IMR-90 (cell line): Measurements from ENCODE around the gene IL34. TPM values are rescaled to one million over a fixed set of nuclear protein-coding genes. Genes with fewer than 3 reads are reported as not detected.

Experiments used
- ATAC-seq: fragments of 200-7000 bp; cut with Tn5 transposase; 2 replicates; pipeline ENCODE4 v1.9.1; 2020; ENCODE audit warnings: low read depth, mild to moderate bottlenecking, moderate library complexity
- BruUV-seq: library from RNA; stranded (reverse); fragments of 400-500 nt; replicated peaks from 2 replicates; lab custom pipeline; 2021; lab: Mats Ljungman, UMichigan
- CTCF ChIA-PET: fragments of 300-600 bp; formaldehyde crosslinking; extraction: SDS; loops from one replicate; lab custom pipeline; 2021; ENCODE audit warnings: antibody characterized with exemption; lab: Yijun Ruan, JAX
- POLR2A ChIA-PET: fragments of 300-600 bp; sonication (Branson Sonifier 250); formaldehyde crosslinking; loops from one replicate; lab custom pipeline; 2022; ENCODE audit warnings: antibody characterized with exemption; ENCODE audit not compliant: unreplicated experiment; lab: Charles Lee
- DNase-seq: peaks from one replicate; pipeline ENCODE4 v3.0.0; 2013
- H2AFZ ChIP-seq: replicated peaks from 2 replicates; pipeline ENCODE3; 2013; ENCODE audit warnings: low read length, mild to moderate bottlenecking; ENCODE audit not compliant: poor library complexity
- H2AK5ac ChIP-seq: 2 replicates; pipeline ENCODE4 v1.6.1; 2013; ENCODE audit warnings: low read depth, low read length, inconsistent platforms
- H2AK9ac ChIP-seq: replicated peaks from 2 replicates; pipeline ENCODE3; 2013; ENCODE audit warnings: mild to moderate bottlenecking, low read depth, low read length, moderate library complexity; ENCODE audit not compliant: poor library complexity
- H2BK120ac ChIP-seq: 2 replicates; pipeline ENCODE4 v1.6.1; 2013; ENCODE audit warnings: low read depth, low read length, inconsistent platforms
- H2BK15ac ChIP-seq: 3 replicates; pipeline ENCODE4 v1.6.1; 2013; ENCODE audit warnings: low read depth, low read length, inconsistent platforms
- H2BK20ac ChIP-seq: 2 replicates; pipeline ENCODE4 v1.6.1; 2013; ENCODE audit warnings: low read depth, mild to moderate bottlenecking, inconsistent platforms, low read length, moderate library complexity
- H2BK5ac ChIP-seq: 2 replicates; pipeline ENCODE4 v1.6.1; 2013; ENCODE audit warnings: mild to moderate bottlenecking, low read depth, low read length, inconsistent platforms; ENCODE audit not compliant: poor library complexity, severe bottlenecking
- H3K14ac ChIP-seq: replicated peaks from 2 replicates; pipeline ENCODE4 v1.6.1; 2013; ENCODE audit warnings: low read depth, low read length, inconsistent platforms
- H3K18ac ChIP-seq: 2 replicates; pipeline ENCODE4 v1.6.1; 2013; ENCODE audit warnings: low read depth, low read length, control low read depth
- H3K23ac ChIP-seq: 2 replicates; pipeline ENCODE4 v1.6.1; 2013; ENCODE audit warnings: low read depth, low read length, inconsistent platforms
- H3K27ac ChIP-seq: 2 replicates; pipeline ENCODE4 v1.5.1; 2013; ENCODE audit warnings: mild to moderate bottlenecking, control low read depth, low read length; ENCODE audit not compliant: insufficient read depth
- H3K27me3 ChIP-seq: 2 replicates; pipeline ENCODE4 v1.6.1; 2013; ENCODE audit warnings: low read length; ENCODE audit not compliant: control insufficient read depth, insufficient read depth
- H3K36me3 ChIP-seq: 2 replicates; pipeline ENCODE4 v1.6.1; 2013; ENCODE audit warnings: low read length, mixed read lengths; ENCODE audit not compliant: control insufficient read depth, insufficient read depth
- H3K4ac ChIP-seq: 2 replicates; pipeline ENCODE4 v1.6.1; 2013; ENCODE audit warnings: low read depth, low read length, inconsistent platforms
- H3K4me1 ChIP-seq: 2 replicates; pipeline ENCODE4 v1.6.1; 2013; ENCODE audit warnings: low read length, mixed read lengths; ENCODE audit not compliant: control insufficient read depth, insufficient read depth
- H3K4me2 ChIP-seq: 2 replicates; pipeline ENCODE4 v1.6.1; 2013; ENCODE audit warnings: low read depth, mild to moderate bottlenecking, control low read depth, low read length, moderate library complexity
- H3K4me3 ChIP-seq: 2 replicates; pipeline ENCODE4 v1.5.1; 2013; ENCODE audit warnings: low read depth, mild to moderate bottlenecking, control low read depth, low read length, moderate library complexity; ENCODE audit not compliant: insufficient read depth
- H3K56ac ChIP-seq: 2 replicates; pipeline ENCODE4 v1.6.1; 2013; ENCODE audit warnings: low read length, inconsistent platforms; ENCODE audit not compliant: insufficient read depth; ENCODE audit errors: extremely low read depth
- H3K79me1 ChIP-seq, 2 experiments: 2 replicates each; pipeline ENCODE4 v1.6.1; 2013; ENCODE audit warnings: low read length in 2 of 2, inconsistent platforms in 1 of 2, low read depth in 1 of 2
- H3K9ac ChIP-seq: 2 replicates; pipeline ENCODE4 v1.6.1; 2013; ENCODE audit warnings: low read depth, low read length, control low read depth
- H3K9me1 ChIP-seq: 2 replicates; pipeline ENCODE4 v1.6.1; 2013; ENCODE audit warnings: low read length, inconsistent platforms; ENCODE audit not compliant: insufficient read depth
- H3K9me3 ChIP-seq: 2 replicates; pipeline ENCODE4 v1.6.1; 2013; ENCODE audit warnings: low read length; ENCODE audit not compliant: control insufficient read depth, insufficient read depth
- H4K20me1 ChIP-seq: 2 replicates; pipeline ENCODE4 v1.6.1; 2013; ENCODE audit warnings: low read length, inconsistent platforms; ENCODE audit not compliant: insufficient read depth
- H4K5ac ChIP-seq: 2 replicates; pipeline ENCODE4 v1.6.1; 2013; ENCODE audit warnings: mild to moderate bottlenecking, low read depth, low read length, control low read depth
- H4K8ac ChIP-seq, 2 experiments: 2 replicates each; pipeline ENCODE4 v1.6.1; 2013; ENCODE audit warnings: low read depth in 2 of 2, low read length in 2 of 2, control low read depth in 1 of 2, inconsistent platforms in 1 of 2
- H4K91ac ChIP-seq: 2 replicates; pipeline ENCODE4 v1.6.1; 2013; ENCODE audit warnings: low read depth, low read length, inconsistent platforms; ENCODE audit not compliant: insufficient read depth
- BHLHE40 ChIP-seq: fragments of 150-350 bp; IDR thresholded peaks from 2 replicates; pipeline ENCODE4 v1.6.1; 2016; ENCODE audit warnings: mild to moderate bottlenecking, low read depth, low read length
- FOS ChIP-seq: fragments of 150-350 bp; IDR thresholded peaks from 2 replicates; pipeline ENCODE4 v1.6.1; 2016; ENCODE audit warnings: low read depth, low read length
- MAFK ChIP-seq: IDR thresholded peaks from 2 replicates; pipeline ENCODE4 v1.6.1; 2012; ENCODE audit warnings: low read depth, low read length, improper control_type of control experiment
- MAZ ChIP-seq: IDR thresholded peaks from 2 replicates; pipeline ENCODE4 v1.6.1; 2012; ENCODE audit warnings: low read depth, mild to moderate bottlenecking, low read length, improper control_type of control experiment, moderate library complexity, borderline replicate concordance
- MXI1 ChIP-seq: IDR thresholded peaks from 2 replicates; pipeline ENCODE4 v1.6.1; 2012; ENCODE audit warnings: low read depth, mild to moderate bottlenecking, low read length, moderate library complexity, borderline replicate concordance
- NFE2L2 ChIP-seq: fragments of 150-350 bp; IDR thresholded peaks from 2 replicates; pipeline ENCODE4 v1.6.1; 2016; ENCODE audit warnings: low read depth, mild to moderate bottlenecking, low read length
- POLR2A ChIP-seq: IDR thresholded peaks from 2 replicates; pipeline ENCODE4 v1.6.1; 2012; ENCODE audit warnings: mild to moderate bottlenecking, low read depth, low read length
- RFX5 ChIP-seq: IDR thresholded peaks from 2 replicates; pipeline ENCODE4 v1.8.0; 2012; ENCODE audit warnings: low read depth, mild to moderate bottlenecking, low read length, moderate library complexity
- SMC3 ChIP-seq: fragments of 150-350 bp; IDR thresholded peaks from 2 replicates; pipeline ENCODE4 v1.6.1; 2016; ENCODE audit warnings: low read depth, mild to moderate bottlenecking, antibody characterized with exemption, low read length, moderate library complexity
- WGBS, 2 experiments: methylation state at CpG; one replicate each; pipeline versions ENCODE4 v1.1.5 to v1.1.7; 2013; ENCODE audit warnings: missing lambda C conversion rate in 2 of 2; ENCODE audit not compliant: insufficient read length in 1 of 2; ENCODE audit errors: extremely low coverage in 2 of 2; 5-methylcytosine and 5-hydroxymethylcytosine counted together
- dilution Hi-C: fragments of 300-500 bp; cut with HindIII; formaldehyde crosslinking; loops from one replicate; pipeline ENCODE4 v1.14.3; 2018; ENCODE audit warnings: low sequenced_read_pairs; ENCODE audit not compliant: unreplicated experiment
- in situ Hi-C: fragments of 300-500 bp; cut with MboI; formaldehyde crosslinking; loops from 3 replicates; pipeline ENCODE4 v1.14.3; 2019; ENCODE audit warnings: low sequenced_read_pairs, inconsistent platforms, mixed read lengths
- intact Hi-C: fragments of 100-400 bp; cut with micrococcal nuclease; formaldehyde crosslinking; loops from 2 replicates; pipeline ENCODE4 v1.10.0; 2022
- polyA plus RNA-seq, 3 experiments: library from polyadenylated mRNA; depleted of rRNA; stranded (reverse); fragments of >200 nt; gene quantifications; 2 replicates each; pipeline ENCODE4 v1.2.3, GENCODE V29; 2012; ENCODE audit warnings: low replicate concordance in 1 of 3
- total RNA-seq: library from RNA; depleted of rRNA; stranded (reverse); fragments of >200 nt; gene quantifications from 2 replicates; pipeline ENCODE4 v1.2.3, GENCODE V29; 2012
- TF ChIP-seq, protein P1 (sequence below): conservative IDR thresholded peaks from 2 replicates; pipeline ENCODE4 v1.5.1; 2012; ENCODE audit warnings: mild to moderate bottlenecking, low read depth, low read length, improper control_type of control experiment

The IL34 gene
- total and polyA plus RNA-seq, 2 of the 4 experiments (the other 2 are of a cell fraction): 1.3 to 2.5 TPM

DNA sequence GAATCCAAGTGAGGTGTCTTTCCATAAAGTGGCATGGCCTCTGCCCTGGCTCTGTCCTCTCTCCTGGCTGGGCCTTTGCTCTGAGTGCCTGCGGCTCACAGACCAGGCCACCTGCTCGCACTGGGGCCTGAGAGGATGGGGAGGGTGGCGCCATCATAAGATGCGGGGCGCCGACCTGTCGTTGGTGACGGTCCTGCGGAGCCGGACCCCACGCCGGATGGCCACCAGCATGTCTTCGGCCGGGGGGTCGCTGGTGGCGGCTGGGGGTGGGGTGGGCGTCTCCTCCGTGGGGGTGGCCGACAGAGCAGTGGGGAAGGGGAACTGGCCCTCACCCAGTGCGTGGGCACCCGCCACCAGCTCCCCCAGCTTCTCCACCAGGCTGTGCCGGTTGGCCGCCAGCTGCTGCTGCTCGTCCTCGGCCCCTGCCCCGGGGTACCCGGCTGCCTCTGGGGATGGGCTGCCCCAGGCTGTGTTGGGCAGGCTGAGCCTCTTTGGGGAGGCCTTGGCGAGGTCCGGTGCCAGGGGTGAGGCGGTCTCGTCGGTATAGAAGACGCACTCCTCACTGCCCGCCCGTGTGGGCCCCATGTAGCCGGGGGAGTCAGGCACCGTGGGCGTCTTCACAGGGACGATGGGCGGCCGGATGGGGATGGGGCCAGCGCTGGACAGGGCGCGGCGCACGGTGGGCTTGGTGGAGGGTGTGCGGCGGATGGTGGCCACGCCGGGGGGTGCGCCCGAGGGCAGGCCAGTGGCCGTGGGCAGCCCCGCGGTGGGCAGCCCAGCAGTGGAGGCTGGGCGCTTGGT is 17.4 kb downstream of the IL34 start:
- intact Hi-C loops: no loop called here
- Histone ChIP-seq H2BK15ac (no peak overlapping the region), H3K9me3 (no peaks in the 10 kb centered on the region), H2AFZ (no peak overlapping the region), H2AK5ac (no peak overlapping the region), H3K27me3 (no peaks in the 10 kb centered on the region), H3K4me2 (no peak overlapping the region), H3K14ac (no peak overlapping the region), H2BK5ac (no peak overlapping the region), H3K4ac (no peak overlapping the region), H4K91ac (no peak overlapping the region), H3K36me3 (peaks cover 58% of the 10 kb centered on the region), H3K79me1 (peaks cover 4 to 50% of the 10 kb centered on the region in 2 experiments), H3K4me1 (peaks cover 3% of the 10 kb centered on the region; the same call in 1 of the 2 replicates), H3K9ac (no peak overlapping the region), H3K27ac (no peak overlapping the region), H2BK120ac (no peak overlapping the region), H3K56ac (no peak overlapping the region), H2BK20ac (no peak overlapping the region), H3K23ac (no peak overlapping the region), H3K9me1 (no peaks in the 10 kb centered on the region), H4K20me1 (peaks cover 65% of the 10 kb centered on the region), H3K4me3 (no peak overlapping the region), H4K8ac (no peak overlapping the region), H3K18ac (no peak overlapping the region), H4K5ac (no peak overlapping the region), H2AK9ac (no peak overlapping the region)
- ATAC-seq: no peak
- ChIA-PET POLR2A (no interaction called here), CTCF (no interaction called here)
- BruUV-seq: no TSS peak
- TF ChIP-seq, protein P1, sequence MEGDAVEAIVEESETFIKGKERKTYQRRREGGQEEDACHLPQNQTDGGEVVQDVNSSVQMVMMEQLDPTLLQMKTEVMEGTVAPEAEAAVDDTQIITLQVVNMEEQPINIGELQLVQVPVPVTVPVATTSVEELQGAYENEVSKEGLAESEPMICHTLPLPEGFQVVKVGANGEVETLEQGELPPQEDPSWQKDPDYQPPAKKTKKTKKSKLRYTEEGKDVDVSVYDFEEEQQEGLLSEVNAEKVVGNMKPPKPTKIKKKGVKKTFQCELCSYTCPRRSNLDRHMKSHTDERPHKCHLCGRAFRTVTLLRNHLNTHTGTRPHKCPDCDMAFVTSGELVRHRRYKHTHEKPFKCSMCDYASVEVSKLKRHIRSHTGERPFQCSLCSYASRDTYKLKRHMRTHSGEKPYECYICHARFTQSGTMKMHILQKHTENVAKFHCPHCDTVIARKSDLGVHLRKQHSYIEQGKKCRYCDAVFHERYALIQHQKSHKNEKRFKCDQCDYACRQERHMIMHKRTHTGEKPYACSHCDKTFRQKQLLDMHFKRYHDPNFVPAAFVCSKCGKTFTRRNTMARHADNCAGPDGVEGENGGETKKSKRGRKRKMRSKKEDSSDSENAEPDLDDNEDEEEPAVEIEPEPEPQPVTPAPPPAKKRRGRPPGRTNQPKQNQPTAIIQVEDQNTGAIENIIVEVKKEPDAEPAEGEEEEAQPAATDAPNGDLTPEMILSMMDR: no peak
- no peak for TF ChIP-seq SMC3
- no peak for TF ChIP-seq BHLHE40
- TF ChIP-seq MXI1: no peak
- TF ChIP-seq NFE2L2: no peak
- no peak for TF ChIP-seq FOS
- TF ChIP-seq POLR2A: no peak
- no peak for TF ChIP-seq MAFK
- TF ChIP-seq RFX5: no peak
- TF ChIP-seq MAZ: no peak
- no peak for DNase-seq
- 97% methylated on average over 24 of the region's 56 CpGs; no CpG with 5 or more reads in 1 of the 2 experiments for WGBS, 2 experiments
- in situ Hi-C loops: no loop called here
- dilution Hi-C loops: no loop called here
